Subcutaneous adipose tissue (tissue), 4 donors: Measurements from ENCODE around the gene NCK2. TPM values are rescaled to one million over a fixed set of nuclear protein-coding genes. Genes with fewer than 3 reads are reported as not detected.

ENCODE experiments used
- CTCF ChIP-seq: fragments of 450-650 bp; IDR thresholded peaks from one replicate; pipeline ENCODE4 v1.5.1; 2016; ENCODE audit warnings: low read depth, mild to moderate bottlenecking, control low read depth, antibody characterized with exemption, moderate library complexity
- total RNA-seq, 4 donors: library from RNA; depleted of rRNA; stranded (reverse); fragments of >200 nt; gene quantifications; one replicate each; pipeline ENCODE4 v1.1.0, GENCODE V29; 2016

NCK2 gene
- total RNA-seq, 4 donors from 2014 or later, result 24.3 to 35.2 (median 27.0) TPM

GRCh38 chr2:105750735-105751134 lies 6.0 kb downstream of the NCK2 start:
- TF ChIP-seq CTCF, result no peak

GRCh38 chr2:105751272-105751671 lies 6.6 kb downstream of the NCK2 start:
- TF ChIP-seq CTCF, result no peak

GRCh38 chr2:105752691-105753358 lies 8.1 kb downstream of the NCK2 start:
- TF ChIP-seq CTCF, result no peak

DNA sequence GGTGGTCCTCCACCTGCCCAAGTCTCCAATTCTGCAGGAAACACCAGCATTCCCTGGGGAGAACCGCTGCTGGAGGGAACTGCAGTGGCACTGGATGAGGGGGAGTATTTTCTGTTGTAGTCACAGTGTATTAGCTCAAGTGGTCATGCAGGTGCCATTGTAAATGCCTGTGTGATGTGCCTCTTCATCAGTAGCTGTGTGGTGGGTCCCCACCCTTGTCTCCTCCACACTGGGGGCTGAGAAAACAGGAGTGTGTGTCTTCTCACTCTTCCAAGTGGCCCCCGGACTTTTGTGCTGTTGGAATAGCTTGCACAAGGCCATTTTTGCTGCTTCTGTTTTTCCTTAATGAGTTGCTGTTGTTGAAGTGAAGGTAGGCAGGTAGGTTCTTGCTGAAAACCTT lies 8.7 kb downstream of the NCK2 start:
- no peak for TF ChIP-seq CTCF

DNA sequence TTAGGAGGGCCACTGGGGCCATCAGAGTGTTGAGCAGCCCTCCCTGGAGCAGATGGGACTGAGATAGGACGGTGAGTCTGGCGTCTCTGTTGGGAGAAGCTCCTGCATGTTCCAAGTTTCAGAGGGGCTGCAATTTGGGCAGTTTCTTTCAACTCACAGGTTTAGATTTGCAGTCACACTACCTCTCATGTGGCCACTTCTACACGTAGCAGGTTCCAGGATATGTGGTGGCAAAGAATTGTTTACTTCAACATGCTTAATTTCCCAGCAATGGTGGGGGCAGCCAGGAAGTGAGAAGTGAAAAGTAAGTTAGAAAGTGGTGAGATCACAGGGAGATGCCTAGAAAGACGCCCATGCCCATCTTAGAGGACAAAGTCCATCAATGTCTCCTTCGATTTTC lies 9.3 kb downstream of the NCK2 start:
- TF ChIP-seq CTCF, result no peak

DNA sequence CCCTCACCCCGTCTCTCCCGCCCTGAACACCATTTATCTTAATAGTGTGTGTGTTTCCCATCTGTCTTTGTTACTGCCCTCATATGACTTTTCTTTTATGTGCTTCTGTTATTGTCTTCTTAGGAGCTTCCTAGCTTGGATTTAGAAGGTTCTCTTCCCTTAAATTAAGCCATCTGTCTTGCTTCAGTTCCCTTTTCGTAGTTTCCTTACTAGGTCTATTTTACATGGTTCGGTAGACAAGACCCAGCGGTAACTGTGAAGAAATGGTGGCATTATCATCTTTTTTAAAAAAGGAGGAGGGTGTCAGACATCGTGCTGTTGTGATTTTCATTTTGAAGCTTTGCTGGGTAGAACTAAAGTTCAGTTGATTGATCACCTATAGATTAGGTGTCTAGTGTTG lies 10.3 kb downstream of the NCK2 start:
- TF ChIP-seq CTCF, result no peak

DNA sequence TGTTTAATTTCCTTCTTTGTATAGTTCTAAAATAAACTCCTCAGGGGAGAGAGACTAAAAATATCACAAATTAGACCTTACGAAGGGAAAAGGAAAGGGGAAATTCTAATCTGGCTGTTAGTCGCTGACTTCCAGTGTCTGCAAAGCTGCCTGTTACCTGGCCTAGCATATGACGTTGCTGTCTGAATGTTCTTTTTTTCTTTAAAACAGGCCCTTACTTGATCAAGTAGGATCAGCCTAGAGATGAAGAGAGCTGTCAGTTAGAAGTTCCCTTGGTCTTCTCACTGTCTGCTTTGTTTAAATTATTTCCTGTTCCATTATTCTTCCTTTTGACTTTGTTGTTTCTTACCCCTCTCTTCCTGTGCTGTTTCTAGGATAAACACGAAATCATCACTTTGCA lies 11.2 kb downstream of the NCK2 start:
- no peak for TF ChIP-seq CTCF
